HL-60/S4 treated with retinoic acid at 250 ng/mL for 4 days and 3 days (cell line): ENCODE measurements around the gene CACUL1.
"Not testable (repeated sequence)": the region's sequence is repeated elsewhere in the genome, so short reads cannot be mapped to it uniquely, and the experiment has no call there.

Experiments
- in situ Hi-C: fragments of 300-500 bp; cut with MboI; formaldehyde crosslinking; loops from 2 replicates; pipeline ENCODE4 v1.7.0; 2022; ENCODE audit warnings: low sequenced_read_pairs

Gene CACUL1

DNA sequence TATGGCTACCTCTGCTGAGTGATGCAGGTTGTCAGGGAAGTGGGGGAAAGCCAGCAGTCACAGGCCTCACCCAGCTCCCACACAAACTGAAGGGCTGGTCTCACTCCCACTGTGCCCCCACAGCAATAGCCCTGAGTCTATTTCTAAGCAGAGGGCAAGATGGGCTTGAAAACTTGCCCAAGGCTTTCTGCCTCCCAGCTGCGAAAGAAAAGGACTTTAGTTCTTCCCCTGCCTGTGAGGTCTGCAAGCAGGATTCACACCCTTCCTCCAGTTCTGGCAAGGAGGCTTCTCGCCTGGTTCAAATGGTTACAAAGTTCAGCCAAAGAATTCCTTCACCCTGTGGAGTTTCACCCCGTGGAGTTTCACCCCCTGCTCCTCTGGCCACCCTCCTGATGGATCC is 96.0 kb downstream of the CACUL1 start:
- in situ Hi-C loops, result no loop called here

DNA sequence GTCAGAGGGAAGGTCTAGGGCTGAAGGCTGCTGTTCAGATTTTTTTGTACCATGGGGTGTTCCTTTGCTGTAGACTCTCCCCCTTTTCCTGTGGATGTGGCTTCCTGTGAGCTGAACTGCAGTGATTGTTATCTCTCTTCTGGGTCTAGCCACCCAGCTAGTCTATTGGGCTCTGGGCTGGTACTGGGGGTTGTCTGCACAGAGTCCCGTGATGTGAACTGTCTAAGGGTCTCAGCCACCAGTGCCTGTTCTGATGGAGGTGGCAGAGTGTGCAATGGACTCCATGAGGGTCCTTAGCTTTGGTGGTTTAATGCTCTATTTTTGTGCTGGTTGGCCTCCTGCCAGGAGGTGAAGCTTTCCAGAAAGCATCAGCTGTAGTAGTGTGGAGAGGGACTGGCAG is 96.6 kb downstream of the CACUL1 start:
- in situ Hi-C loops, result not testable (repeated sequence)

DNA sequence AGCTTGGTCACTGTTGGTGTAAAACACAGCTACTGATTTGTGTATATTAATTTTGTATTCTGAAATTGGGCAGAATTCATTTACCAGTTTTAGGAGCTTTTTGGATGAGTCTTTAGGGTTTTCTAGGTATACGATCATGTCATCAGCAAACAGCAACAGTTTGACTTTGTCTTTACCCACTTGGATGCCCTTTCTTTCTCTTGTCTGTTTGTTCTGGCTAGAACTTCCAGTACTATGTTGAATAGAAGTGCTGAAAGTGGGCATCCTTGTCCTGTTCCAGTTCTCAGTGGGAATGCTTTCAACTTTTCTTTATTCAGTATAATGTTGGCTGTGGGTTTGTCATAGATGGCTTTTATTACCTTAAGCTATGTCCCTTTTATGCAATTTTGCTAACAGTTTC is 109.5 kb downstream of the CACUL1 start:
- in situ Hi-C loops, result not testable (repeated sequence)

DNA sequence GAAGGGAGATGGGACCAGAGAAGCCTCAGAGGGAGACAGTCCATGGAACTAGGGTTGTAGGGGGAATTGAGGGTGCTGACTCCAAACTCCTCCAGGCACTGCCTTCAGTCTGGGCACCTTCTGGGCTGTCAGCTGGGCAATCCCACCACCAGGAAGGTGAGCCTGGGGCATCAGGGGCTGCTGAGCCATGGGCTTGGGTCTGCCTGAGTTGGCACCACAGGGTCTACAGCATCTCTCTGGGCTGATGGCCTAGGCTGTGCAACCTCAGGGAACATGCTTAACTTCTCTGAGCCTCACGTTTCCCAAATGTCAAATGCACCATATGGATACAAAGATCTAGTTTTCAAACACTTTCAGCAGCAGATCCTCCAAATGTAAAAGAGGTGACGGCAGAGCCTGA is 112.5 kb downstream of the CACUL1 start:
- in situ Hi-C loops, result no loop called here

DNA sequence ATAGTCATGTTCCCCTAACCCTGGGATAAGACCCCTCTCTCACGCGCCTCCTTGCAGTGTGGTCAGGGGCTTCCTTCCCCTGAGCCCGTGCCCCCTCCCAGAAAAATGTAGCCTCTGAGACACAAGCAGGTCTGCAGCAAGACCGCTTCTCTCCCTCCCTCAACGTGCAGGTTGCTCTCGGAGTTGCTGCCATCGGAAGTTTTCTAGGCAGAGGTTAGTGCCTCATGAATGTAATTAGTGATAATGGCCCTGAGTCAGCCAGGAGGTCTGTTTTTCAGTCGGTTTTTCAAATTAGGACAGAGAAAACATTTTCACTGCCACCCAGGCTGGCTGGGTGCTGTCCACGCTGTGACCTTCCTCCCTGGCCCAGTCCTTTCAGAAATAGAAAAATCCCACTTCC is 116.1 kb downstream of the CACUL1 start:
- in situ Hi-C loops, result no loop called here

DNA sequence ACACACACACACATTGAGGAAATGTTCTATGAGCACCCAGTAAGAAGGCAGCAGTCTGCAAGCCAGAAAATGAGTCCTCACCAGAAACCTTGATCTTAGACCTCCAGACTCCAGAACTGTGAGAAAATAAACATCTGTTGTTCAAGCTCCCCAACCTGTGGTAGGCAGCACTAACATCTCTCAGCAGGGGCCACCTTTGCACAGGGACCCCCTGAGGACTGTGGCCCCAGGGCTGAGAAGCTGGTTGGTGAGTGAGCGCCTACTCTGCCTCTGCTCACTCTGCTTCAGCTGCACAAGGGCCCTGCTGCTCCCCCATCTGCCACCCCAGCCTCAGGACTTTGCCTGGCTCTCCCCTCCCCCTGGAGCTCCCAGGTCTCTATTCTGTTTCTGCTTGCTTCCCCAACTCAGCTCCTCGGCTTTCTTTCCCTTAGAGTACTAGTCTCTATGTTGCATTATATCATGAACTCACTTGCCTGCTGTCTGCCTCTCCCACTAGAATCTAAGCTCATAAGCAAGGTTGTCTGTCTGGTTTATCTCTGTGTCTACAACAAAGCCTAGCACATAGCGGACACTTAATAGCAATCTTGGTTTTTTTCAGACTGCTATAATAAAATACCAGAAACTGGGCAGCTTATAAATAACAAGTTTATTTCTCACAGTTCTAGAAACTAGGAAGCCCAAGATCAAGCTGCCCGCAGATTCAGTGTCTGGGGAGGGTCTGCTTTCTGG is 118.9 kb downstream of the CACUL1 start:
- in situ Hi-C loops, result no loop called here

DNA sequence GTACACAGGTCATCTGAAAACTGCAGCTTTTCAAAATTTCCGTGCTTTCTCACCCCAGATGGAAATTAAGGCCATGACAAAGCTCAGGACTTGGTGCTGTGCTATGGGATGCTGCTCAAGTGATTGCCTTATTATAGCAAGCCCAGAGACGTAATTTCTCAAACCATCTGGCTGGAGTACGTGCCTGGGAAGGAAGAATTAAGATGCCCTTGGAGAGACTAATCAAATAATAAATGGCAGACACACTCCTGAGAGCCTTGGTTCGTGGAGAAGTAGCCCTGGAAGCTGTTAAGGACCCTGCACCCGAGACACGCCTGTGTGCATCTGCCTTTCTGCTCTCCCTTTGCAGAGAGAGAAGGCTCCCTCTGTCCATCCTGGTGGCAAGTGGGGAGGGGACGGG is 121.0 kb downstream of the CACUL1 start:
- in situ Hi-C loops, result no loop called here

DNA sequence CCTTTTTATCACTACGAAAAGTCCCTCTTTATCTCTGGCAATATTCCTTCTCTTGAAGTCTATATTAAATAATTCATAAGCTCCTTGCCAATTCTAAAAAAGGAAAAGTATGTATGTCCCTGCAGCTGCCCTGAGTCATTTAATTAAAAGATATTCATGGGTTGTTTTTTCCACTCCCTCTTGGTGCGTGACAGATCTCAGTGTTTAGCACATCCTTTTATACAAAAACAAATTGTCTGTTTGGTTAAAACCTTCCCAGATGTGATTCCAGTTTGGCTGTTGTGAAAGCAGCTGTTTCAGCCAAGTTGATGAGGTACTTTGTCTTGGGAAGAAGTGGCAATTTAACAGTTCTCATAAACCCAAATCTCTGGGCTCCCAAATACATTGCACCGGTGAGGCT is 125.6 kb downstream of the CACUL1 start:
- in situ Hi-C loops, result no loop called here

DNA sequence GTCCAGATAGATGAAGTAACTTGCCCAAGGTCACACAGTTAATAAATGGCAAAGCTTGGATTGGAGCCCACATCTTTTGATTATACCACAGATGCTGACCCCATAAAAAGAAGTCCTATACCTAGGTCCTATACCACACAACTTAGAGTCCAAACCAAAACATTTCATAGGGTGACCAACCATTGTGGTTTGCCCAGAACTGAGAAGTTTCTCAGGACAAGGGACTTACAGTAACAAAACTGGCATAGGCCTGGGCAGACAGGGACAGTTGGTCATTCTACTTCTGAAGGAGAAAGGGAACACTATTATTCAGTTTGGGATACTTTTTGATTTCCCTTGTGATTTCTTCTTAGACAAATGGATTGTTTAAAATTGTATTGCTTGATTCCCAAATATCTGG is 126.4 kb downstream of the CACUL1 start:
- in situ Hi-C loops, result no loop called here

DNA sequence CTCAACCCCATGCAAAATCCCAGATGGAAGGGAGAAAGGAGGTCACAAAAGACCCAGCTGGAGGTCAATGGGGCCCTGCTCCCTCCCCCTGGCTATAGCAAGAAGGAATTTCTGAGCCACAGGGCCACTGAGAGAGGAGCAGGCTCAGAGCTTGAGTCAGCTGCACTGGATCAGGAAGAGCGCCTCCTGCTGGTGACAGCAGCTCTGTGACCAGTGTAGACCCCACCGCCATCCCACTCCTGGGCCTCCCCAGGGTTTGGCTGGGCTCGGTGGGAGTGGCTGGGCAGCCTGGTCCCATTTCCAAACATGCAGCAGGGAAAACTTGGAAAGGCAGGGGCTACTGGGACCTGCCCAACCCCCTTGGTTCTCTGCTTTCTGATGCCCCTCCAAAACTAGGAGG is 127.8 kb downstream of the CACUL1 start:
- in situ Hi-C loops, result no loop called here
